ENCODE data around the gene COG4.
"Not testable (repeated sequence)": the region's sequence is repeated elsewhere in the genome, so short reads cannot be mapped to it uniquely, and the experiment has no call there.

COG4 gene

DNA sequence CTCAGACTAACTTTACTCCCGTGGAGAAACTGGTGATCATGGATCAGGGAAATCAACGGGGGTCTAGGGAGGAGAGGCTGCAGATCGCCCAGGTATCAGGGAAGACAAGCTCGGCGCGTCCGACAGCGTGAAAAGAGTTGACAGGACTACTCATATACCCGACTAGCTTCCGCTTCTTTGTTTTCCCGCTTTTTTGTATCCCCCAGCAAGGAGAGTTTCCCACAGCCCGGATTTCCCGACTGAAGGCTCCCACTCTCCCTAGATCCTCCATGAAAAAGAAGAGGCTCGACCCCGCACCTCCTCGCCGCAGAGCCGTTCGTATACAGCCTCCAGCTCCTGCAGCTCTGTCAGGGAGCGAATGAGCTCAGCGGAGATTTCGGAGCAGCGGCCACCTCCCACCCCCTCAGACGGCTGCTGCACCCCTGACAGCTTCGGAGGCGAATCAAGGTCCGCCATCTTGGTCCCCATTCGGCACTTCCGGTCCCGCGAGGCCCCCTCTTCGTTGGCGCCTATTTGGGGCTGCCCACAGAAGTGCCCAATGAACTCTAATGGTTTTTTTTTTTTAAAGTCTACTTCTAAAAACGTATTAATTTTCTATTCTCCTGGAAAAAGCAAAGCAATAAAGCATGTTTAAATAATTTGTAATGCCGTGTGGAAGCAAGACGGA, at the start of gene COG4:
COG4 (minus strand) TSS at position 479 of the 667 bp plus-strand sequence; CDS start at position 468, 11 bp downstream.
- peak; percentile 63 for DNase-seq (ENCODE audit: low read depth)

DNA sequence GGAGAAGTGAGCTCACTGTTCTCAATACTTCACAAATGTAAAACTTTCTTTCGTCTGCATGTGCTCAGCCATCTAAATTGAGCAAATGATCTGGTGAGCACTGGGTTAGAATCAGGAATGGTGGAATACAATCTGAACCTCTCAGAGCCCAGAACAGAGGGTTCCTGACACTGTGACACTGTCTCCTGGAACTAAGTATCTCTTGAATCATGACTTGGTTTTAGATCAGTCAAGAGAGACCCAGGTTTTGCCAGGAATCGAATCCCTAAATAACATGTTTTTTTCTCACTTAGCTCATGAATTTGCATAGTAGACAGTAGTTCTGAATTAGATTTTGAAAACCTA, 49.5 kb upstream of the COG4 start:
- no peak for DNase-seq (ENCODE audit: low read depth)

DNA sequence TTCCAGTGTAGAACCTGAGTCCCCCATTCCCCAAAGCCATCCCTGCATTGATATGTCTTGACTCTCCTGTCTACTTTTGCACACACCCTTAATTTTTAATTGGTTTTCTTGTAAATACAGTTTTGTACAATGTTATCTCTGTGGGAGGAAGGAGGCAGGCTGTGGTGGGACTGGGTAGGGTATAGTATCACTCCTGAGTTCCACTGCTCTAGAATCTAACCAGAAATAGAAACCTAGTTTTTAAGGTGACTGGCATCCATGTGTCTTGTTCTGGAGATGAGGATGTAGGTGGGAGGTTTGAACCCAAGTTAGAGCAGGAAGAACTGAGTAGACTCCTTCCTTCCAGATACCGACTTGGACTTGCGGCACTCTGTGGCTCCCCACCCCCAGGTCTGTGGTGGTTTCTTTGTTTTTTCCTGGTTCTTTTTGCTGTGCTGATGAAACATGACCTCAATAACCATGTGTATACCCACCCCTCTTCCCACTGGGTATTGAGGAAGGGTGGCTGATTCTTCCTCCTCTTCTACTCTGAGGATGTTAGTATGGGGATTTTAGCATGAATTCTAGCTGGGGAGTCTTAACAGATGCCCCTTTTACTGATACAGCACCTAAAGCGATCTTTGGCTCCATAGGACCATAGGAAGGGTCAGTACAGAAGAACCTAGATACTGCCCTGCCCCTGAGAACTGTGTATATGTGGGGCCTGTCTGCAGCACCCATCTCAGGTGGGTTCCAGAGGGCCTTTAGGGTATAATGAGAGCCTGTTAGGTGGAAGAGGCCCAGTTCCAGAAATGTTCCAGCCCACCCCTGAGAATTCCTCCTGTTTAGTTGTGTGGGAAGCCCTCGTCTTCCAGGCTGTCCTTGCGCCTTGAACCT, 48.9 kb upstream of the COG4 start:
- no peak for DNase-seq (ENCODE audit: low read depth)

DNA sequence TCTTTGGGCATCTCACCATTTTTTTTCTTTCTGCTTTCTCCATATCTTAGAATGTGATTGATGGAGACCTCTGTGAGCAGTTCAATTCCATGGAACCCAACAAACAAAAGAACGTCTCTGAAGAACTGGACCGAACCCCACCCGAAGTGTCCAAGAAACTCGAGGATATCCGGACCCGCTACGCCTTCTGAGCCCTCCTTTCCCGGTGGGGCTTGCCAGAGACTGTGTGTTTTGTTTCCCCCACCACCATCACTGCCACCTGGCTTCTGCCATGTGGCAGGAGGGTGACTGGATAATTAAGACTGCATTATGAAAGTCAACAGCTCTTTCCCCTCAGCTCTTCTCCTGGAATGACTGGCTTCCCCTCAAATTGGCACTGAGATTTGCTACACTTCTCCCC, 48.3 kb upstream of the COG4 start:
- DNase-seq (ENCODE audit: low read depth): no peak

DNA sequence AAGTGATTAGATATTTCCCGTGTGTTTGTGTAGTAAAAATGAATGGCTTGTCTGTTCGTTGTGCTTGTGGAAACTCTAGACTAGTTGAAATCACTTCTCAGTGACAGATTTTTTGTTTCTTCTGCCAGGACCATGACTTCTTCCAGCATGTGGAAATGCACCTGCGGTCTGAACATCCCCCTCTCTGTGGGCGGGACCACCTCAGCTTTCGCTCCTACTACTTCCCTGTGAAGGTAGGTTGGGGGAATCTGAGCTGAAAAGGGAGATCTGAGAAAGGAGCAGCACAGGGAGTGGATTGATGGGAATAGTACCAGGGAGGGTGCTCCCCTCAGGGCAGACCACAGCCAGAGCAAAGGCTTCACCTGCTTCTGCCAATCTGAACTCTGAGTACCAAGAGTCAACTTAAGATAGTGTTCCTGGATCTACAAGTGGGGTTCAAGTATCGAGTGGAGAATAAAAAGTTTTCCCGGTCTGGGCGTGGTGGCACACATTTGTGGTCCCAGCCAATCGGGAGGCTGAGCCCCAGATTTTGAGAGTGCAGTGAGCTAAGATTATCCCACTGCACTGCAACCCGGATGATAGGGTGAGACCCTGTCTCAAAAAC, 47.7 kb upstream of the COG4 start:
- DNase-seq (ENCODE audit: low read depth): no peak

DNA sequence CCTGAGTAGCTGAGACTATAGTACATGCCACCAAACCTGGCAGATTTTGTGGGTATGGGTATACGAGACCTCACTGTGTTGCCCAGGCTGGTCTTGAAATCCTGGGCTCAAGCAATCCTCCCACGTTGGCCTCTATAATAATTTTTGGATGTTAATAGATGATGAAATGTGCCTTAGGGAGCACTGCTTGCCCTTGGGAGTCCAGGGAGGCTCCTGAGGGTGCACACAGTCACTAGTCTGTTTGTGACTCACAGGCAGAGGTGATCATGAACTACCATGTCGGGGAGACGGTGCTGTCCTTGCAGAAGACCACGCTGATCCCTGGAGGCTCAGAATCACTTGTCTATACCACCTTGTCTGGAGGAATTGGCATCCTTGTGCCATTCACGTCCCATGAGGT, 46.4 kb upstream of the COG4 start:
- no peak for DNase-seq (ENCODE audit: low read depth)

DNA sequence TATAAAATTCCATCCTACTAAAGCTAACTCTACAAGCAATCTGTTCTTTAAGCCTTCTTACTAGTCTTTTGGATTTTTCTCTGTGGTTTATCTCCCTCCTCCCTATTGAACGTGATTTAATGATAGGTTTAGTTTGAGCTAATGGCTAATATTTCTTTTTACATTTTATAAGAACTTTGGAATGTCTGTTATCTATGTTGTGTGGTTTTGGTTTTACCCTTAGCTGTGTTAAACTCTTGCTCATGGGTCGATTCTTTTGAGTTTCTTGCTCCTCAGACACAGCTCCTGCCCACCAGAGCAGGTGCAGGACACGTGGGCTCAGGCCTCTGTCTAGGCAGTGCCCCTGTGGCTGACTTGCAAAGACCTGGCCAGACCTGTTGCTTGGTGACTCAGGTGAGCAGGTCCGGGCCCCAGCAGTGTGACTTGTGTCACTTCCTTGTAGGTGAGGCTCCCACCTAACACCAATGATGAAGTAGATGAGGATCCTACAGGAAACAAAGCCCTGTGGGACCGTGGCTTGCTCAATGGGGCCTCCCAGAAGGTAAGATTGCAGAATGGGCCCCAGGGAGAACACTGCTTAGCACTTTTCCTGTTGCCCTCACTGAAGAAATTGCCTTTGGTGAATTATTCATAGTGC, 45.4 kb upstream of the COG4 start:
- no peak for DNase-seq (ENCODE audit: low read depth)

DNA sequence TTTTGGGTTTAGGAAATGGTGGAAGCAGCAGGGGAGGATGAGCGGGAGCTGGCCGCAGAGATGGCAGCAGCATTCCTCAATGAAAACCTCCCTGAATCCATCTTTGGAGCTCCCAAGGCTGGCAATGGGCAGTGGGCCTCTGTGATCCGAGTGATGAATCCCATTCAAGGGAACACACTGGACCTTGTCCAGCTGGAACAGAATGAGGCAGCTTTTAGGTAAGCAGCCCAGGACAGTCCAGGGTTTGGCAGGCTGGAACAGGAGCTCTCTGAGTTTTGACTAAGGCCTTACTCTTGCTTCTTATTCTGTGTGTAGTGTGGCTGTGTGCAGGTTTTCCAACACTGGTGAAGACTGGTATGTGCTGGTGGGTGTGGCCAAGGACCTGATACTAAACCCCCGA, 41.7 kb upstream of the COG4 start:
- DNase-seq (ENCODE audit: low read depth): no peak

DNA sequence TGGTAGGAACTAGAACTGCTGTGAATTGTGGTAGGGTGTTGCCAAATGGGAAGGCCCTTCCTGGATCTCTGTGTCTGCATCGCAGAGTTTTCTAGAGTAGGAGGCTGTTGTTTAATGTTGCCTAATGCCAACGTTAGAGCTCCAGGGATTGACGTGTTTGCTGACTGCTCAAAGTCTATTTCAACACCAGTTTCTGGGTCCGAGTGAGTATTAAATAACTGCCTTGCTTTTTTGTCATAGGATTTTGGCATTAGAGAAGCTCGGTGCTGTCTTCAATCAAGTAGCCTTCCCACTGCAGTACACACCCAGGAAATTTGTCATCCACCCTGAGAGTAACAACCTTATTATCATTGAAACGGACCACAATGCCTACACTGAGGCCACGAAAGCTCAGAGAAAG, 40.3 kb upstream of the COG4 start:
- no peak for DNase-seq (ENCODE audit: low read depth)

DNA sequence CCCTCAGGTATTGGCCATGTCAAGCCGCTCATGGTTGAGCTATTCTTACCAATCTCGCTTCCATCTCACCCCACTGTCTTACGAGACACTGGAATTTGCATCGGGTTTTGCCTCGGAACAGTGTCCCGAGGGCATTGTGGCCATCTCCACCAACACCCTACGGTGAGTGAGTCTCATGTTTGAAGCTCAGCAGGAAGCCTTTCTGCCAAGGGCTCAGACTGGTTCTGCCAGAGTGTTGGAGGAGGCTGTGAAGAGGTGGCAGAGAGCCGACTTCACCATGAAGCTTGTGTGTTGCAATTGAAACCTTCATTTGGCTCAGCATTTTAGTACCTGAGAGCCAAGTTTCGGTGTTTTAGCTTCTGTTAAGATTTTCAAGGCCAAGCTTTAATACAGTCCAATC, 38.3 kb upstream of the COG4 start:
- no peak for DNase-seq (ENCODE audit: low read depth)

DNA sequence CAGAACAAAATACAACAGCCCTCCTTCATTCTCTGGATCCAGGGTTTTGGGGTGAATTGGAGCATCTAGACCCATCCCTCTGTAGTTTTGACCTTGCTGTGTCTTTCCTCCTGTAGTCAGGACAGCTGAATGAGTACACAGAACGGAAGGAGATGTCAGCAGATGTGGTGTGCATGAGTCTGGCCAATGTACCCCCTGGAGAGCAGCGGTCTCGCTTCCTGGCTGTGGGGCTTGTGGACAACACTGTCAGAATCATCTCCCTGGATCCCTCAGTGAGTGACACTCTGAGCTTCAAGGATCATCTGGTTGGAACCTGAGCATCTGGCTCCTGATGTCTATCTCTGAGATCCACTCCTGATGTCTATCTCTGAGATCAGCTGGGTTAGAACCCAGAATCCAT, 32.7 kb upstream of the COG4 start:
- no peak for DNase-seq (ENCODE audit: low read depth)

DNA sequence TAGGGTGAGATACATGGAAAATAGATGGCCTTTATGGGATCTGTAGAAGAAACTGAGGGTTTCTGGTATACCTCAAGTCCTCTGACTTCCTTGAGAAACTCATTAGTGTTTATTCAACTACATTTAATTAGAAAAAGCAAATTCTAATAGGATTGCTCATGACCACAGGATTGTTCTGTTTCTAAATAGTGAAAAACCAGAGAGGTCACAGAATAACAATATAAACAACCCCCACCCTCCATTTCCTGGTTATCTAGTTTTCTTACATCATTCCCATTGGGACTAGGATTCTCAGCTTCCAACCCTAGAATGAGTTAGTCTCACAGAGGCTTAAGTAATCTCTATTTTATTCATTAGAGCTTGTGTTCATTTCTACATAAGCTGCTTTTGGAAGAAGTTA, 30.3 kb upstream of the COG4 start:
- no peak for DNase-seq (ENCODE audit: low read depth)

DNA sequence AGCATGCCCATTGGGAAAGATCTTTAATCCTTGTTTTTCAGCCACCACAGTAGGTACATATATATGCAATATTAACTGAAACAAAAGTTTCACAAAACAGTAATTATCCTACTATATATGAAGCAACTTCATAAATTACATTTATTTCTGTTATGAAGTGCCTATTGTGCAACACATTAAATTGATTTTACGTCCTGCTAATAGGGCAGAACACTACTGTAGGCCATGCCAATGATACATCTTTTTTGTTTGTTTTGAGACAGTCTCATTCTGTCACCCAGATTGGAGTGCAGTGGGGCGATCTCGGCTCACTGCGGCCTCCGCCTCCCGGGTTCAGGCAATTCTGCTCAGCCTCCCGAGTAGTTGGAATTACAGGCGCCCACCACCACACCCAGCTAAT, 29.3 kb upstream of the COG4 start:
- DNase-seq (ENCODE audit: low read depth): no peak

DNA sequence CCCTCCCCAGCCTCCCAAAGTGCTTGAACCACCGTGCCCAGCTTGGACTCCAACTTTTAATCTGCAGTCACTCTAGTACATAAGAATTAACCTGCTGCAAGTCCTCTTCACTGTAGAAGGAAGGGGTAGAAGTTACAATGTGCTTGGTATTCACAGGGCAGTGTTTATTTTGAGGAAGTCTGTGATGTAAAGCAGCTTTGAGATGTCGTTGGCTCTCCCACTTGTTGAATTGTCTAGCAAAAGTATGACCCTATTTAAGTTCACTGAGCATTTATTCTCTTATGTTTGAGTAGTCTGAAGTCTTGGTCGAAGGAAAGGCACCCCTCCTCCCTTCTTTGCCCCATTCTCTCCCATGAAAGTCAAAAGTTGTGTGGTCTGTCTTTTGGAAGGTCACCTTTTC, 28.4 kb upstream of the COG4 start:
- DNase-seq (ENCODE audit: low read depth): no peak

DNA sequence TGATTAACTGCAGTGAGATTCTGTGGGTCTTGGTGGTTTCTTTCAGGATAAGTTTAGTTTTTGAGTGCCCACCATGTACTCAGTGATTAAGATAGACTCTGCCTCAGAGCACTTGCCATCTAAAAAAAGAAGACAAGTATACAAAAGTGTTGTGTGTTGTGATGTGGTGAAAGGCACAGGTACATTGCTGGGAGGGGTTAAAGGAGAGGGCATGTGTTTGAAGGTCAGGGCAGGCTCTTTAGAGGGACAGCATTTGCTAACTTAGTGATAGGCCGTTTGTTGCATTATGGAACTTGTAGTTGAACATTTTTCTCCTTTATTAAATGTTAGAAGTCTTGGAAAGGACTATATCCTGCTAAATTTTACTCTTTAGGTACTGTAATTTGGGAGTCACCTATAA, 26.7 kb upstream of the COG4 start:
- DNase-seq (ENCODE audit: low read depth): no peak

DNA sequence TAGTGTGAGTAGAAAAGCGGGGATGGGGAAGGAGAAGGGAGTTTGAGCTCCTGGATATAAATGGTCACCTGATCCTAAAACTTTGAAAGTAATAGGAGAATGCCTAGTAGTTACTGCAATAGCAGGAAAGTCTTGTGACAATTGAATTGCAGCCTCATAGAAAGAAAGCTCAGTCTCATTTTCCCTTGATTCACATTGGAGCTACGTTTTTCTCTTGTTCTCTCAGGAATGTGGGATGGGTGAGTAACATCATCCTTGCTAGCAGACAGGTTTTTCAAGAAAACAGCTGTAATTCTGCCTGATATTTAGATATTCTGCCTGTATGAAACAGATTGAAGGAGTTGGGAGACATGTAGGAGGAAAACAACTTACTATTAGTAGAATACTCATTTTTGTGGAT, 25.6 kb upstream of the COG4 start:
- no peak for DNase-seq (ENCODE audit: low read depth)

DNA sequence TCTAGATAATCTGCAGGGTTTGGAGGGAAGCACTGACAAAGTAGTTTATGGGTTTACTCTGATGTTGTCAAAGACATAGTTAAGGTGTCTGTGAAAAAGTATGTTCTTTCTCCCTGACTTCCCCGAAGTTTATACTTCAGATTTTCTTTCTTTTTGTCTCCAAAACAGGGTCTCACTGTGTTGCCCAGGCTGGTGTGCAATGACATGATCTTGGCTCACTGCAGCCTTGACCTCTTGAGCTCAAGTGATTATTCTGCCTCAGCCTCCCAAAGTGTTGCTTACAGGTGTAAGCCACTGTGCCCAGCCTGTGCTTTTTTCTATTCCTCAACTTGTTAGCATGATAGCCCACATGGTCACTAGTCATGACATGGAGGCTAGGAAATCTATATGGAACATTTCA, 21.2 kb upstream of the COG4 start:
- DNase-seq (ENCODE audit: low read depth): no peak

DNA sequence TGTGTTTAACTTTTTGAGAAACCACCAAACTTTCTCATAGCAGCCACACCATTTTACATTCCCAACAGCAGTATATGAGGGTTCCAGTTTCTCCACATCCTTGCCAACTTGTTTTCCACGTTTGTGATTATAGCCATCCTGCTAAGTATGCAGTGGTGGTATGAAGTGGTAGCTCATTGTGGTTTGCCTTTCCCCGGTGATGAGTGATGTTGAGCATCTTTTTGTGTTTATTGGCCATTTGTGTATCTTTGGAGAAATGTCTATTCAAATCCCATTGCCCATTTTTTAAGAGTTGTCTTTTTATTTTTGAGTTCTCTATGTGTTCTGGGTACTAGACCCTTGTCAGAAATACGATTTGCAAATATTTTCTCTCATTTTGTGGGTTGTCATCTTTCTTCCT, 17.6 kb upstream of the COG4 start:
- no peak for DNase-seq (ENCODE audit: low read depth)

DNA sequence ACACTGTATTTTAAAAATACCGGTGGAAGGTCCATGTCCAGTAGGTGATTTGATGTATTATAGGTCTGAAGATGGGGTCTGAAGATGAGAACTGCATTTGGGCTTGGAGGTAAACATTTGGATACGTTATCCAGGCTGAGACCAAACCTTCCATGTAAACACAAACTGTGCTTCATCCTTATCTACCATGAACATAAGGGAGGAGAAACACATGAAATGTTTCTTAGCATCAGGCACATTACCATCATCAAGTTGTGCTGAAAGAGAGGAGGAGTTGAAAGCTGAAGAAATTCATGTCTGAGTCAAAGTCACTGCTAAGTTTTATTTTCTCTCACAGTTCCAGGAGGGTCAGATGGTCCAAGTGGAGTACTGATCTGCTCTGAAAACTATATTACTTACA, 11.6 kb upstream of the COG4 start:
- DNase-seq (ENCODE audit: low read depth): no peak

DNA sequence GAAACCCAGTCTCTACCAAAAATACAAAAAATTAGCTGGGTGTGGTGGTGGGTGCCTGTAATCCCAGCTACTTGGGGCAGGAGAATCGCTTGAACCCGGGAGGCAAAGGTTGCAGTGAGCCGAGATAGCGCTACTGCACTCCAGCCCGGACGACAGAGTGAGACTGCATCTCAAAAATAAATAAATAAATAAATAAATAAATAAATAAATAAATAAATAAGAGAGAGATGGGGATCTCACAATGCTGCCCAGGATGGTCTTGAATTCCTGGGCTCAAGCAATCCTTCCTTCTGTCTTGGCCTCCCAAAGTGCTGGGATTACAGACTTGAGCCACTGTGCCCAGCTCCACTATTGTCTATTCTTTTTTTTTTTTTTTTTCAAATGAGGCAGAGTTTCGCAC, 6.6 kb upstream of the COG4 start:
- not testable (repeated sequence) for DNase-seq (ENCODE audit: low read depth)

DNA sequence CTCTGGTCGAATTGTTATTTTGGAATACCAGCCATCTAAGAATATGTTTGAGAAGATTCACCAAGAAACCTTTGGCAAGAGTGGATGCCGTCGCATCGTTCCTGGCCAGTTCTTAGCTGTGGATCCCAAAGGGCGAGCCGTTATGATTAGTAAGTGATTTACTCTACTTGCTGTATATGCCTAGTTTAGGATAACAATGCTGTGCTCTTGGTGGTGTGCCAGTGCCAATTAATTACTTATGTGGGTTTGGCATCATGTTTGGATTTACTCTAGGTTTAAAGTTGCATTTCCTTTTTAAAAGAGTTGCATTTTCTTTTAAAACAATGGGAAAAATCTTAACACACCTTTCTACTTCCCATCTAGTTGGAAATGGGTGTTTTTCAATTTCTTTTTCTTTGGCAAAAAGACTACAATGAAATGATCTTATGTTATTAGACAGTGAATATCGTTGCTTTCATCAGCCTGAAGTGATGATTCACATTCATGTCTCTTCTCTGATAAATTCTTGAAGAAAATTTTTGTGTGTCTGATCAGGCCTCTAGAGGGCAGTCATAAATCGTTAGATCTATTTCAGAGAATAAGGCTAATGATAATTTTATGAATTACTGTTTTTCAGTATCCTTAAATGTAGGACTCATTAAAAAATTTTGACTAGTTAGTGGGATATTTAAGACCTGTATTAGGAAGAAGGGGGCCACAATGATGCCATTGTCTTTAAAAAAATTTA, 5.9 kb upstream of the COG4 start:
- DNase-seq (ENCODE audit: low read depth): no peak

DNA sequence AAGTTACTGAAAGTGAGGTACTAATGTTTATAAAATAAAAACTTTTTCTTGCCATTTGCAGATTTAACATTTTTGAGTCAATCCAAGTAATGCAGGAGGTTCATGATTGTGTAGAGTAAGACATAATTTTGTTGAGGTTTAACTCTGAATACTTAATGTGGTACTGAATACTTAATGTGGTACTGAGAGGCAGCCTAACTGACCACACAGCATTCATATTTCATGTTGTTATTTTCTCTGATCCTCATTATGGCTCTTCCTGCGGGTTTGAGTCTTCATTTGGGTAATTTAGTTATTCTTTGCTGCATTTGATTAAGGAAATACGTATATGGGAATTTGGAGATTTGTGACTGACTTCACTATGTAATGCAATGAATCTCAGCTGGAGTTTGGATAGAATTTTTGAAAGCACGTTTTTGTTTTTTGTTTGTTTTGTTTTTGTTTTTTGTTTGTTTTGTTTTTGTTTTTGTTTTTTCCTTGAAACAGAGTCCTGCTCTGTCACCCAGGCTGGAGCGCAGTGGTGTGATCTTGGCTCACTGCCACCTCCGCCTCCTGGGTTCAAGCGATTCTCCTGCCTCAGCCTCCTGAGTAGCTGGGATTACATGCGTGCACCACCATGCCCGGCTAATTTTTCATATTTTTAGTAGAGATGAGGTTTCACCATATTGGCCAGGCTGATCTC, 4.1 kb upstream of the COG4 start:
- no peak for DNase-seq (ENCODE audit: low read depth)
